CD4-positive, alpha-beta T cell treated with Interleukin-1 beta for 1 hour (primary cell): ENCODE data around the gene ZNF584.
"Not testable (repeated sequence)": the region's sequence is repeated elsewhere in the genome, so short reads cannot be mapped to it uniquely, and the experiment has no call there.

Experiments
- DNase-seq, 2 donors: peaks; one replicate each; pipeline ENCODE4 v3.0.0-alpha.2; 2020 to 2022

ZNF584 gene

GRCh38 chr19:58386576-58387337, 21.7 kb upstream of the ZNF584 start, which contains the start of gene RPS5:
RPS5 (plus strand) TSS chr19:58387269; CDS start chr19:58388138, 869 bp downstream.
- DNase-seq = peak; percentile 98 to 99

GRCh38 chr19:58387338-58388174, 20.9 kb upstream of the ZNF584 start:
- DNase-seq = no peak

GRCh38 chr19:58388175-58388526, 20.3 kb upstream of the ZNF584 start:
- no peak for DNase-seq

- DNase-seq = no peak
These were observed 15.3 kb upstream of the ZNF584 start for GRCh38 chr19:58392945-58393724.

- no peak for DNase-seq
These were observed 14.8 kb upstream of the ZNF584 start for GRCh38 chr19:58393725-58394033.

- DNase-seq = no peak
These were observed 13.6 kb upstream of the ZNF584 start for GRCh38 chr19:58394821-58395219.

GRCh38 chr19:58395220-58395978, 13.1 kb upstream of the ZNF584 start, which contains the start of gene RNF225:
RNF225 (plus strand) TSS chr19:58395656; CDS start chr19:58396090, 434 bp downstream.
- DNase-seq = no peak

- no peak for DNase-seq
These were observed 12.3 kb upstream of the ZNF584 start for GRCh38 chr19:58395979-58396627.

- no peak for DNase-seq
These were observed 11.5 kb upstream of the ZNF584 start for GRCh38 chr19:58396691-58397532.

- no peak for DNase-seq
These were observed 10.9 kb upstream of the ZNF584 start for GRCh38 chr19:58397533-58398037.

GRCh38 chr19:58398087-58398486, 10.4 kb upstream of the ZNF584 start:
- DNase-seq = no peak

GRCh38 chr19:58398545-58398944, 9.9 kb upstream of the ZNF584 start:
- DNase-seq = no peak

GRCh38 chr19:58399903-58400302, 8.5 kb upstream of the ZNF584 start:
- no peak for DNase-seq

- no peak for DNase-seq
These were observed 8.0 kb upstream of the ZNF584 start for GRCh38 chr19:58400316-58400915.

GRCh38 chr19:58400916-58401839, 7.3 kb upstream of the ZNF584 start:
- peak; percentile 98 to 100 for DNase-seq

- DNase-seq = no peak
These were observed 6.5 kb upstream of the ZNF584 start for GRCh38 chr19:58401840-58402421.

- DNase-seq = not testable (repeated sequence)
These were observed 4.5 kb upstream of the ZNF584 start for GRCh38 chr19:58403920-58404478.
